ENCODE measurements around the gene GJD2.

Gene GJD2

GRCh38 chr15:34754674-34755418, at the start of gene GJD2:
GJD2 (minus strand) TSS chr15:34754998; CDS start chr15:34754488, 510 bp downstream.
- TF ChIP-seq ZNF274 (IDR thresholded peaks at IDR 0.05; ENCODE audit: low read depth, low read length) = no peak
- TF ChIP-seq SUZ12 (IDR thresholded peaks at IDR 0.05; ENCODE audit: extremely low read depth, insufficient read depth, insufficient read length) = peak; percentile 85
- no peak for TF ChIP-seq YY1 (IDR thresholded peaks at IDR 0.05; ENCODE audit: insufficient read depth, insufficient read length)
- peak within 1 kb of the TSS; percentile 40 for H3K4me3 ChIP-seq (ENCODE audit: insufficient read length, low read depth)
- H3K27me3 ChIP-seq (ENCODE audit: insufficient read depth, insufficient read length) = peaks cover 57% of the 10 kb centered on the region
- H3K9ac ChIP-seq (ENCODE audit: insufficient read length, low read depth) = peak within 1 kb of the TSS; percentile 56
- H3K9me3 ChIP-seq (ENCODE audit: insufficient read depth, low read length) = no peaks in the 10 kb centered on the region
- no peaks in the 10 kb centered on the region for H3K4me1 ChIP-seq (ENCODE audit: insufficient read depth, insufficient read length)
- H3K36me3 ChIP-seq (ENCODE audit: insufficient read depth, insufficient read length, low read length) = no peaks in the 10 kb centered on the region
- no peak for DNase-seq (ENCODE audit: low read depth, low spot score)

- Histone ChIP-seq H3K4me1 (ENCODE audit: insufficient read depth, insufficient read length) (no peaks in the 10 kb centered on the region), H3K9me3 (ENCODE audit: insufficient read depth, low read length) (no peaks in the 10 kb centered on the region), H3K27me3 (ENCODE audit: insufficient read depth, insufficient read length) (no peaks in the 10 kb centered on the region), H3K4me3 (ENCODE audit: insufficient read length, low read depth) (no peak overlapping the region), H3K9ac (ENCODE audit: insufficient read length, low read depth) (no peak overlapping the region), H3K36me3 (ENCODE audit: insufficient read depth, insufficient read length, low read length) (no peaks in the 10 kb centered on the region)
- no peak for DNase-seq (ENCODE audit: low read depth, low spot score)
- no peak for TF ChIP-seq YY1 (IDR thresholded peaks at IDR 0.05; ENCODE audit: insufficient read depth, insufficient read length)
- TF ChIP-seq ZNF274 (IDR thresholded peaks at IDR 0.05; ENCODE audit: low read depth, low read length) = no peak
- no peak for TF ChIP-seq SUZ12 (IDR thresholded peaks at IDR 0.05; ENCODE audit: extremely low read depth, insufficient read depth, insufficient read length)
Measured at GRCh38 chr15:34804113-34804512, 49.3 kb upstream of the GJD2 start.

- Histone ChIP-seq H3K9ac (ENCODE audit: insufficient read length, low read depth) (no peak overlapping the region), H3K4me3 (ENCODE audit: insufficient read length, low read depth) (no peak overlapping the region), H3K9me3 (ENCODE audit: insufficient read depth, low read length) (no peaks in the 10 kb centered on the region), H3K4me1 (ENCODE audit: insufficient read depth, insufficient read length) (no peaks in the 10 kb centered on the region), H3K27me3 (ENCODE audit: insufficient read depth, insufficient read length) (no peaks in the 10 kb centered on the region), H3K36me3 (ENCODE audit: insufficient read depth, insufficient read length, low read length) (no peaks in the 10 kb centered on the region)
- DNase-seq (ENCODE audit: low read depth, low spot score) = no peak
- TF ChIP-seq SUZ12 (IDR thresholded peaks at IDR 0.05; ENCODE audit: extremely low read depth, insufficient read depth, insufficient read length) (no peak), ZNF274 (IDR thresholded peaks at IDR 0.05; ENCODE audit: low read depth, low read length) (no peak), YY1 (IDR thresholded peaks at IDR 0.05; ENCODE audit: insufficient read depth, insufficient read length) (no peak)
Measured at GRCh38 chr15:34802803-34803750, 48.3 kb upstream of the GJD2 start.

DNA sequence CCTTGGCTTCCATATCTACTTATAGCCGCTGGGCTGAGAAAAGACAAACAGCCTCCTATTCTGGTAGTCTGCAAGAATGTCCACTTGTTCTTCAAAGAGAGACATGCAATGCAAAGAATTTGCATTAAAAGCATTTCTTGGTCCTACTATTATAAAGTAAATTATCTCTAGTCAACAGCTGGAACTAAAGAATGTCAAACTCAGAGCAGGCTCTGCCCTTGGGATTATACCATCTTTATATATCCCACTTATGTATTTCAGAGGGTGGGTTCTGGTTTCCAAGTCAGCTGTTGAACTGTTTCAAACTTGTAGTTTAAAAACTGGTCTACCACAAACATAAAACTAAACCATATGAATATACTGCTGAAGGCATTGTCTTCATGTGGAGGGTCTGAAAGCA, 47.6 kb upstream of the GJD2 start:
- TF ChIP-seq ZNF274 (IDR thresholded peaks at IDR 0.05; ENCODE audit: low read depth, low read length) (no peak), SUZ12 (IDR thresholded peaks at IDR 0.05; ENCODE audit: extremely low read depth, insufficient read depth, insufficient read length) (no peak), YY1 (IDR thresholded peaks at IDR 0.05; ENCODE audit: insufficient read depth, insufficient read length) (no peak)
- H3K9ac ChIP-seq (ENCODE audit: insufficient read length, low read depth) = no peak overlapping the region
- H3K4me3 ChIP-seq (ENCODE audit: insufficient read length, low read depth) = no peak overlapping the region
- H3K27me3 ChIP-seq (ENCODE audit: insufficient read depth, insufficient read length) = no peaks in the 10 kb centered on the region
- H3K9me3 ChIP-seq (ENCODE audit: insufficient read depth, low read length) = no peaks in the 10 kb centered on the region
- no peaks in the 10 kb centered on the region for H3K36me3 ChIP-seq (ENCODE audit: insufficient read depth, insufficient read length, low read length)
- DNase-seq (ENCODE audit: low read depth, low spot score) = no peak
- no peaks in the 10 kb centered on the region for H3K4me1 ChIP-seq (ENCODE audit: insufficient read depth, insufficient read length)

GRCh38 chr15:34799149-34800101, 44.6 kb upstream of the GJD2 start:
- no peak overlapping the region for H3K4me3 ChIP-seq (ENCODE audit: insufficient read length, low read depth)
- peaks cover 22% of the 10 kb centered on the region for H3K27me3 ChIP-seq (ENCODE audit: insufficient read depth, insufficient read length)
- no peak for TF ChIP-seq YY1 (IDR thresholded peaks at IDR 0.05; ENCODE audit: insufficient read depth, insufficient read length)
- no peak for TF ChIP-seq ZNF274 (IDR thresholded peaks at IDR 0.05; ENCODE audit: low read depth, low read length)
- no peak for TF ChIP-seq SUZ12 (IDR thresholded peaks at IDR 0.05; ENCODE audit: extremely low read depth, insufficient read depth, insufficient read length)
- no peak for DNase-seq (ENCODE audit: low read depth, low spot score)
- no peaks in the 10 kb centered on the region for H3K9me3 ChIP-seq (ENCODE audit: insufficient read depth, low read length)
- no peak overlapping the region for H3K9ac ChIP-seq (ENCODE audit: insufficient read length, low read depth)
- H3K36me3 ChIP-seq (ENCODE audit: insufficient read depth, insufficient read length, low read length) = no peaks in the 10 kb centered on the region
- no peaks in the 10 kb centered on the region for H3K4me1 ChIP-seq (ENCODE audit: insufficient read depth, insufficient read length)

GRCh38 chr15:34796847-34797435, 42.1 kb upstream of the GJD2 start:
- TF ChIP-seq SUZ12 (IDR thresholded peaks at IDR 0.05; ENCODE audit: extremely low read depth, insufficient read depth, insufficient read length) = no peak
- no peak for TF ChIP-seq ZNF274 (IDR thresholded peaks at IDR 0.05; ENCODE audit: low read depth, low read length)
- no peak for TF ChIP-seq YY1 (IDR thresholded peaks at IDR 0.05; ENCODE audit: insufficient read depth, insufficient read length)
- H3K9me3 ChIP-seq (ENCODE audit: insufficient read depth, low read length) = no peaks in the 10 kb centered on the region
- H3K36me3 ChIP-seq (ENCODE audit: insufficient read depth, insufficient read length, low read length) = peaks cover 18% of the 10 kb centered on the region
- no peak overlapping the region for H3K4me3 ChIP-seq (ENCODE audit: insufficient read length, low read depth)
- H3K4me1 ChIP-seq (ENCODE audit: insufficient read depth, insufficient read length) = peaks cover 2% of the 10 kb centered on the region
- no peak for DNase-seq (ENCODE audit: low read depth, low spot score)
- no peak overlapping the region for H3K9ac ChIP-seq (ENCODE audit: insufficient read length, low read depth)
- H3K27me3 ChIP-seq (ENCODE audit: insufficient read depth, insufficient read length) = peaks cover 25% of the 10 kb centered on the region

Data from NT2/D1 (cell line).